ENCODE measurements around the gene DLG4. TPM values are rescaled to one million over a fixed set of nuclear protein-coding genes. Genes with fewer than 3 reads are reported as not detected.

DLG4 gene
- total RNA-seq, 3 donors from 2014 or later: 4.1 to 34.5 (median 6.6) TPM

DNA sequence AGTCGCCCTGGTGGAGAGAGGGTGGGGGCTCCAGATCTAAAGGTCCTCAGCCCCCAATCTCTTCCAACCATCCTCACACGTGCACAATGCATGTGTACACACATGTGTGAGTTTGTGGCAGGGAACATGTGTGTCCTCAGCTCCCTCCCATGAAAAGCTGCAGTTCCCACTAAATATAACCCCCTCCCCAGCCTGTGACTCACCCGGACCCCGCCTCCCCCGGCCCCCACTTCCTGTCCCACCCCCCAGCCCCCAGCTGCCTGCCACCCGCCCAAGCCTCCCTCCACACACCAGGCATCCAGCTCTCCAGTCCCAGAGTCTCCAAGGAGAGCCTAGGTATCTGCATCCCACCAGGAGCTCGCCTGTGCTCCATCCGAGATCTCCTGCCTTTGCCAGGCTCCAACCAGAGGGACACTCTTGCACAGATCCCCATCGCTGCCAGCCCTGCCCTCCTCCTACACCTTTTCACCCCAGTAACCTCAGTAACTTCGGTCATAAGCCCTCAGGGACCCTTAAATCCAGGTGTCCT is 3.9 kb downstream of the DLG4 start:
- H3K4me1 ChIP-seq (ENCODE audit: low read depth): peaks cover 42% of the 10 kb centered on the region
- TF ChIP-seq, protein P1, sequence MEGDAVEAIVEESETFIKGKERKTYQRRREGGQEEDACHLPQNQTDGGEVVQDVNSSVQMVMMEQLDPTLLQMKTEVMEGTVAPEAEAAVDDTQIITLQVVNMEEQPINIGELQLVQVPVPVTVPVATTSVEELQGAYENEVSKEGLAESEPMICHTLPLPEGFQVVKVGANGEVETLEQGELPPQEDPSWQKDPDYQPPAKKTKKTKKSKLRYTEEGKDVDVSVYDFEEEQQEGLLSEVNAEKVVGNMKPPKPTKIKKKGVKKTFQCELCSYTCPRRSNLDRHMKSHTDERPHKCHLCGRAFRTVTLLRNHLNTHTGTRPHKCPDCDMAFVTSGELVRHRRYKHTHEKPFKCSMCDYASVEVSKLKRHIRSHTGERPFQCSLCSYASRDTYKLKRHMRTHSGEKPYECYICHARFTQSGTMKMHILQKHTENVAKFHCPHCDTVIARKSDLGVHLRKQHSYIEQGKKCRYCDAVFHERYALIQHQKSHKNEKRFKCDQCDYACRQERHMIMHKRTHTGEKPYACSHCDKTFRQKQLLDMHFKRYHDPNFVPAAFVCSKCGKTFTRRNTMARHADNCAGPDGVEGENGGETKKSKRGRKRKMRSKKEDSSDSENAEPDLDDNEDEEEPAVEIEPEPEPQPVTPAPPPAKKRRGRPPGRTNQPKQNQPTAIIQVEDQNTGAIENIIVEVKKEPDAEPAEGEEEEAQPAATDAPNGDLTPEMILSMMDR (IDR thresholded peaks at IDR 0.05): no peak
- H3K9me3 ChIP-seq: no peaks in the 10 kb centered on the region
- intact Hi-C loops (cut with DNase I, micrococcal nuclease): no loop called here
- no peaks in the 10 kb centered on the region for H3K36me3 ChIP-seq (ENCODE audit: low read depth)
- DNase-seq (peak in 1 of 3 donors; percentile 37), ATAC-seq (no peak)
- no peak overlapping the region for H3K4me3 ChIP-seq

DNA sequence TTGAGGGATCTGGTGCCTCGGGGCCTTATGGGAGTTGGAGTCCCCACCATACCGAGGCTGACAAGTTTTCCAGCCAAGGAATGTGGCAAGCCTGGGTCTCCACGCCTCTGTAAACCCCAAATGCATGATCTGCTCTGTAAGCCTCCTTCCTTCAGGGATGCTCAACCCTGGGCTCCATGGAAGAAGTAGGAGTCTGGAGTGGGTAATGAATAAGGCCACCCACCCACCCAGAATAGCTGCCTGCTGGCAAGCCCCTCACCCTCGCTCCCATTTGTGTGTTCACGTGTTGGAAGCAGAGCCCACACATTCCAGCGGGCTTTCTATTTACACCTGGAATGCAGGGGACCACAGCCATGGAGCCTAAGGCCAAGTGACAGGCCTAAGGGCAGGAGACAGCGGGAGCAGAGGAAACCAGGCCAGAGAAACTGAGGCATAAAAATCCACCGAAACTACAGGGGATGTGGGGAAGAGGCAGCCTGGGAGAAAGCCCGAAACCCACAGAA is 4.4 kb downstream of the DLG4 start:
- Histone ChIP-seq H3K36me3 (ENCODE audit: low read depth) (no peaks in the 10 kb centered on the region), H3K9me3 (no peaks in the 10 kb centered on the region), H3K4me3 (no peak overlapping the region), H3K4me1 (ENCODE audit: low read depth) (peaks cover 36% of the 10 kb centered on the region)
- no peak for ATAC-seq
- TF ChIP-seq, protein P1 (IDR thresholded peaks at IDR 0.05): no peak
- no peak for DNase-seq
- intact Hi-C loops (cut with DNase I, micrococcal nuclease): no loop called here

DNA sequence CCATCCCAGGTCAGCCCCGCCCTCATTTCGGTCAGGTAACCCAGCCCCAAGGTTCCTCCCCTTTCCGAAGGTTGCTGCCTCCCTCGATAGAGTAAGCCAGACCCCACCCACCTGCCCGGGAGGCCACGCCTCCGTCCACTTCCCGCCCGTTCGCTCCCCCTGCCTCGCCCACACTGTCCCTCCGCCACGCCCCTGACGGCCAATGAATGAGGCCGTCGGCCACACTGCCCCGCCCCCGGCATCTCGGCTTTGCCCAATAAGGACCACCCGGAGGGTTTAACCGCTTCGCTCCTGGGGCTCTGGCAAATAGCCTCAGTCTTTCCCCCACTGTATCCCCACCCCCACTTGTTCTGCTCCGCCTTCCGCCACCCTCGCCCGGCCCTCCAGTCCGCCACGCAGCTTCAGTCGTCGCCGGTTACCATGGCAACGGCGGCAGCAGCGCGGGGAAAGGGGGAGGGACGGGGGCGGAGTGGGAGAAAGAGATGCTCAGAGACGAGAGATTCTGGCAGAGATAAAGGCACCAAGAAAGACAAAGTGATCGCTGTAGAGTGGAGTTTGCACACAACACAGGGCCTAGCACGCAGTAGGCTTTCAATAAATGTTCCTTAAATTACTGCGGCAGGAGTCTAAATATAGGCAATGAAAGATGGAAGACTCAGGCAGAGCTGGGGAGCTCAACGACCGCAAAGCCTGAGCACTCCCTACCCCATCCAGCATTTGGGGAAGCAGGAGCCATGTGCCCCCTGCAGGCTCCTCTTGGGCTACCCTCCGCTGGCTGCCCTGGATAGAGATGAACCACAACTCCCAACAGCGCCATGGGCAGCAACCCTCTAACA is 5.1 kb downstream of the DLG4 start:
- H3K36me3 ChIP-seq (ENCODE audit: low read depth): no peaks in the 10 kb centered on the region
- peaks cover 35% of the 10 kb centered on the region for H3K4me1 ChIP-seq (ENCODE audit: low read depth)
- H3K9me3 ChIP-seq: no peaks in the 10 kb centered on the region
- ATAC-seq: peak; percentile 93
- TF ChIP-seq, protein P1 (IDR thresholded peaks at IDR 0.05): peak; percentile 31
- intact Hi-C loops (cut with DNase I, micrococcal nuclease): no loop called here
- DNase-seq: peak; percentile 99
- peak overlapping the region; percentile 6 for H3K4me3 ChIP-seq

DNA sequence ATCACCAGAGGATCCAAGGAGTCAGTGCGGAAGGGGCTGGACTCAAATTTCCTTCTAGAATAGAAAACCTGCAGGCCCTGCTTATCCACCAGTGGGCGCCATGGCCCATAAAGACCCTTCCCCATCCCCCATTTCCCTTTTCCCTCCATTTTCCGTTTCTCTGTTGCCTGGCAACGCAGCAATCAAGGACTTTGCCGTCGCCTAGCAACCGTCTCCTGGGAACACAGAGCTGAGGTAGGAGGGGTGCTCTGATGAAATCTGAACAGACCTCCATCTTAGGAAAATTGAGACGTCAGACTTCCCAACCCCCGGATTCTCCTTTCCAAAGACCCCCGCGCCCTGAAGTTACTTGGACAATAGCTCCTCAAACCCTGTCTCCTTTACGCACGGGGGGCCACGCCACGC is 5.7 kb downstream of the DLG4 start:
- H3K4me1 ChIP-seq (ENCODE audit: low read depth): peaks cover 29% of the 10 kb centered on the region
- TF ChIP-seq, protein P1 (IDR thresholded peaks at IDR 0.05): peak; percentile 11
- intact Hi-C loops (cut with DNase I, micrococcal nuclease): no loop called here
- ATAC-seq (peak; percentile 24), DNase-seq (peak in 2 of 3 donors; percentile 45 to 81)
- no peaks in the 10 kb centered on the region for H3K36me3 ChIP-seq (ENCODE audit: low read depth)
- no peak overlapping the region for H3K4me3 ChIP-seq
- no peaks in the 10 kb centered on the region for H3K9me3 ChIP-seq

DNA sequence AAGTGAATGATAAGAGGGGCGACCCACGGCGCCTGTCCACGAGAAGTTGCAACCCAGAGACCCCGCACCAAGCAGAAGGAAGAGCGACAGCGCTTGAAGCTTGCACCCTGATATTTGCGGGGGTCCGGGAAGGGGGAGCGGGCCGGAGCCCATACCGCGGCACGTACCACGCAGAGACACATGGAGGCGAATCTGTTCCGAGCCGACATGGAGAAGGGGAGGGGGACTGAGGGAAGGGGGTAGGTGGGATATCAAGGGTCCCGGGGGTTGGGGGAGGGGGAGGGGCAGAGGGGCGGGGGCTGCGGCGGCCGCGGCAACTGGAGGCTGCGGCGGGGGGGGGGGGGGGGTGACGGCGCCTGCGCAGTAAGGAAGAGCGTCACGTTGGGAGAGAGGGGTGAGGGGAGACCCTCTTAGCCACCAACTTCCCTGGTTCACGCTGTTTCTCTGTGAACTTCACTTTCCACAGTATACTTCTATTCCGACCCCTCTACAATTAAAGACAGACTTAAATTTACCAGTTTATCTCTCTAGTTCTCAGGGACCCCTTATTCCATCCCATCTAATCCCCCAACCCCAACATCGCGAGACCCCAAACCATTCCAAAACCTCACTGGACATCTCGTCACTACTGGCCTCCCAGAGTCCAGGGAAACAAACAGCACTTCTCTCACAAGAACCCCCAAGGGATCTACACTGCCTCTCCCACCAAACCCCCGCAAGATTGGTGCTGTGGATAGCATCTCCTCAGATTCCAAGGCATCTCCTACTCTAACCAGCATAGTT is 8.0 kb downstream of the DLG4 start:
- intact Hi-C loops (cut with DNase I, micrococcal nuclease): no loop called here
- no peak overlapping the region for H3K4me3 ChIP-seq
- TF ChIP-seq, protein P1 (IDR thresholded peaks at IDR 0.05): no peak
- no peaks in the 10 kb centered on the region for H3K9me3 ChIP-seq
- no peak for ATAC-seq
- peak in 2 of 3 donors; percentile 25 to 44 for DNase-seq
- H3K36me3 ChIP-seq (ENCODE audit: low read depth): no peaks in the 10 kb centered on the region
- peaks cover 17% of the 10 kb centered on the region for H3K4me1 ChIP-seq (ENCODE audit: low read depth)

All from mucosa of descending colon (tissue), 3 donors.